Activated B cell treated with CpG ODN at 0.5 μM for 24 hours (primary cell): ENCODE measurements around the gene DUS1L. TPM values are rescaled to one million over a fixed set of nuclear protein-coding genes. Genes with fewer than 3 reads are reported as not detected.

ENCODE experiments used
- ATAC-seq: fragments of 200-7000 bp; cut with Tn5 transposase; one replicate; pipeline ENCODE4 v1.10.0; 2021; ENCODE audit warnings: low read depth, mild to moderate bottlenecking, moderate library complexity
- CTCF ChIA-PET: fragments of 350-600 bp; sonication (Branson Sonifier 250); formaldehyde crosslinking; loops from one replicate; lab custom pipeline; 2021; ENCODE audit warnings: antibody characterized with exemption; lab: Charles Lee
- POLR2A ChIA-PET: fragments of 350-600 bp; sonication (Branson Sonifier 250); formaldehyde crosslinking; loops from one replicate; lab custom pipeline; 2021; ENCODE audit warnings: antibody characterized with exemption; lab: Charles Lee
- DNase-seq: peaks from one replicate; pipeline ENCODE4 v3.0.0; 2022
- H3K27ac Mint-ChIP-seq: one replicate; pipeline ENCODE4 v1.8.0; 2020; ENCODE audit warnings: mixed read lengths
- H3K27me3 Mint-ChIP-seq: one replicate; pipeline ENCODE4 v1.8.0; 2021; ENCODE audit warnings: mixed read lengths
- H3K36me3 Mint-ChIP-seq: one replicate; pipeline ENCODE4 v1.8.0; 2021; ENCODE audit warnings: low read depth, mixed read lengths
- H3K4me1 Mint-ChIP-seq: one replicate; pipeline ENCODE4 v1.8.0; 2021; ENCODE audit warnings: mixed read lengths
- H3K4me3 Mint-ChIP-seq: one replicate; pipeline ENCODE4 v1.8.0; 2020; ENCODE audit warnings: mild to moderate bottlenecking, mixed read lengths
- H3K9me3 Mint-ChIP-seq: one replicate; pipeline ENCODE4 v1.8.0; 2020; ENCODE audit warnings: mixed read lengths
- intact Hi-C: fragments of 100-400 bp; cut with micrococcal nuclease; formaldehyde crosslinking; loops from one replicate; pipeline ENCODE4 v1.15.1; 2024
- total RNA-seq: library from RNA; stranded (reverse); gene quantifications from 2 replicates; pipeline ENCODE4 v1.2.3, GENCODE V29; 2022
- TF ChIP-seq, protein P1 (sequence below): fragments of 200-600 bp; IDR thresholded peaks from one replicate; pipeline ENCODE4 v1.8.0; 2022; ENCODE audit warnings: antibody characterized with exemption, mild to moderate bottlenecking

DUS1L gene
- total RNA-seq, 1 donor from 2014 or later, result 134 TPM

DNA sequence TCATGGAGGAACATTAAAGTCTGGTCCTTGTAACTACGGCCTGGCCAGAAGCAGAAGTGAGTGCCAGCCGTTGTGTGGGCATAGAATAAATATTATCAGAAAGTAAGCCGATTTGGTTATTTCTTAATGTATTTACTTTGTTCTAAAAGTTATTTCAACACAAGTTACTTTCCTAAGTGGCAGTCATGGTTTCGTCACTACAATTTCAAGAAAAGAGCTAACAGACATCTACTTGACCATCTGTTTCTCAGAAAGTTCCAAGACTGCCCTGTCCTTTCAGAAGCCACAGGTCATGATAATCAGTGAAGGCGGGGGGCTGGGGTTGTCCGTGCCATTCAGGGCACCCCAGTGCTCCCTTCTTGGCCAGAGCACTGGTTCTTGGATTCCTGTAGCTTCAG, 47.3 kb upstream of the DUS1L start:
- DNase-seq (no peak), ATAC-seq (no peak)
- TF ChIP-seq, protein P1, sequence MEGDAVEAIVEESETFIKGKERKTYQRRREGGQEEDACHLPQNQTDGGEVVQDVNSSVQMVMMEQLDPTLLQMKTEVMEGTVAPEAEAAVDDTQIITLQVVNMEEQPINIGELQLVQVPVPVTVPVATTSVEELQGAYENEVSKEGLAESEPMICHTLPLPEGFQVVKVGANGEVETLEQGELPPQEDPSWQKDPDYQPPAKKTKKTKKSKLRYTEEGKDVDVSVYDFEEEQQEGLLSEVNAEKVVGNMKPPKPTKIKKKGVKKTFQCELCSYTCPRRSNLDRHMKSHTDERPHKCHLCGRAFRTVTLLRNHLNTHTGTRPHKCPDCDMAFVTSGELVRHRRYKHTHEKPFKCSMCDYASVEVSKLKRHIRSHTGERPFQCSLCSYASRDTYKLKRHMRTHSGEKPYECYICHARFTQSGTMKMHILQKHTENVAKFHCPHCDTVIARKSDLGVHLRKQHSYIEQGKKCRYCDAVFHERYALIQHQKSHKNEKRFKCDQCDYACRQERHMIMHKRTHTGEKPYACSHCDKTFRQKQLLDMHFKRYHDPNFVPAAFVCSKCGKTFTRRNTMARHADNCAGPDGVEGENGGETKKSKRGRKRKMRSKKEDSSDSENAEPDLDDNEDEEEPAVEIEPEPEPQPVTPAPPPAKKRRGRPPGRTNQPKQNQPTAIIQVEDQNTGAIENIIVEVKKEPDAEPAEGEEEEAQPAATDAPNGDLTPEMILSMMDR, result no peak
- H3K36me3 Mint-ChIP-seq, result no peaks in the 10 kb centered on the region
- intact Hi-C loops, result no loop called here
- no peaks in the 10 kb centered on the region for H3K9me3 Mint-ChIP-seq
- ChIA-PET POLR2A (interaction anchor here (1.2 kb wide), 1 partner anchor 14 kb away, joined by 3 read pairs; no protein-coding TSS in a partner anchor), CTCF (no interaction called here)
- H3K4me1 Mint-ChIP-seq, result peaks cover under 1% of the 10 kb centered on the region
- H3K27ac Mint-ChIP-seq, result no peak overlapping the region
- H3K27me3 Mint-ChIP-seq, result no peaks in the 10 kb centered on the region
- H3K4me3 Mint-ChIP-seq, result no peak overlapping the region

DNA sequence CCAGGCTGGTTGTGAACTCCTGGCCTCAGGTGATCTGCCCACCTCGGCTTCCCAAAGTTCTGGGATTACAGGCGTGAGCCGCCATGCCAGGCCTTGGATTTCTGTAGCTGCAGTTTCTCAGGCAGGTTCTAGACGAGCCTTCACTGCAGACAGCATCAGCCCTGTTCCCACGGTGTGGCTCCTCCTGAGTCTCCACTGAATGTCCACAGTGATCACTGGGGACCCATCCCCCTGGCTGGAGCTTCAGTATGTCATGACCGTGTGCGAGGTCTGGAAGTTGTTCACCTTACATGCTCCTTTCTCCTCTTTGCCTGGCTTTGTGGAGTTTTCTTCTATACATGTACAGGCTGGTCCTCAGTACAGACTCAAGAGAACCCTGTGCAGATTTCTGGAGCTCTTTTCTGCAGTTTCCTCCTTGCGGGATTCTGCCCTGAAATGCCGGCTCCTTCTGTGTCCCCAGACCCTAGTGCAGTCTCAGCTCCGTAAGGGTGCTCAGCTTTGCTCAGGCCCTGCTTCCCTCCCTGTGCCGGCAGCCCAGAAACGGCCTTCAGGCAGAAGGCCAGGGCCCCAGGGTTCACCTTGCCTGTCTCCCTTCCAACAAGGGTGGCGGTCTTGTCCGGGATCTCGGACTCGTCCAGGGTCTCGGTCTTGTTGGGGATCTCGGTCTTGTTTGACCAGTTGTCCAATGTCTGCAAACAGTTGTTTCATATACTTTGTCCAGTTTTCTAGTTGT, 46.7 kb upstream of the DUS1L start:
- TF ChIP-seq, protein P1, result no peak
- CTCF ChIA-PET, result no interaction called here
- Mint-ChIP-seq H3K36me3 (no peaks in the 10 kb centered on the region), H3K4me3 (no peak overlapping the region), H3K27me3 (no peaks in the 10 kb centered on the region), H3K27ac (no peak overlapping the region), H3K9me3 (no peaks in the 10 kb centered on the region), H3K4me1 (peaks cover 6% of the 10 kb centered on the region)
- POLR2A ChIA-PET, result interaction anchor here (1.2 kb wide), 1 partner anchor 13 kb away, joined by 3 read pairs; no protein-coding TSS in a partner anchor
- no peak for DNase-seq
- intact Hi-C loops, result no loop called here
- ATAC-seq, result no peak

GRCh38 chr17:82110298-82110697, 44.7 kb upstream of the DUS1L start:
- peaks cover 27% of the 10 kb centered on the region for H3K4me1 Mint-ChIP-seq
- intact Hi-C loops, result no loop called here
- TF ChIP-seq, protein P1, result no peak
- H3K27ac Mint-ChIP-seq, result no peak overlapping the region
- no peaks in the 10 kb centered on the region for H3K9me3 Mint-ChIP-seq
- H3K27me3 Mint-ChIP-seq, result no peaks in the 10 kb centered on the region
- POLR2A ChIA-PET, result interaction anchor here (0.7 to 1.3 kb wide), 2 partner anchors 12 to 96 kb away, joined by 3 to 8 read pairs; partner anchors contain the start of gene FASN
- ATAC-seq (no peak), DNase-seq (no peak)
- no peak overlapping the region for H3K4me3 Mint-ChIP-seq
- CTCF ChIA-PET, result no interaction called here
- H3K36me3 Mint-ChIP-seq, result no peaks in the 10 kb centered on the region

DNA sequence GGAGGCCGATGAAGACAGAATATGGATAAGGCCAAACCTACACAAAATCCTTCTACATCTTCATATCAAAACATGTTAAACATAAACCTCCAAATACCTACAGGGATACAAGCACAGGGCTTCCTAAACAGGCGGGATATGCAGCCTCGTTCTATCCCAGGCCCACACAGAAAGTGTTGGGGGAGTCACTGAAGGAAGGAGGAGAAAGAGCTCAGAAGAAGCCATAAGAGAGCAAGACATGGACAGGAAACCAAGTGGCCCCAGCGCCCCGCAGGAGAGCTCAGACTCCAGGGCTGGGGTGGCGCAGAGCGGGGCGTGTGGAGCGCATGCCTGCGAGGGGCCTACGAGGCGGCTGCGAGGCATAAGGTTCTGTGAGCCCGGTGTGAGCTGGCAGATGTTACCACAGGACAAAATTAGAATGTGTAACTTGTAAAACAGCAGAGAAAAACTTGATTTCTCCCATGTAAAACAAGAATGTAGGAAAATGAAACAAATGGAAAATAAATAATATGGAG, 43.4 kb upstream of the DUS1L start:
- Mint-ChIP-seq H3K4me3 (no peak overlapping the region), H3K9me3 (no peaks in the 10 kb centered on the region), H3K27me3 (no peaks in the 10 kb centered on the region), H3K27ac (no peak overlapping the region), H3K4me1 (peaks cover 30% of the 10 kb centered on the region), H3K36me3 (no peaks in the 10 kb centered on the region)
- ChIA-PET CTCF (interaction anchor here (0.6 to 0.7 kb wide), 2 partner anchors 37 to 150 kb away, joined by 3 read pairs; no protein-coding TSS in a partner anchor), POLR2A (interaction anchor here (0.9 kb wide), 1 partner anchor 35 kb away, joined by 3 read pairs; no protein-coding TSS in a partner anchor)
- ATAC-seq (no peak), DNase-seq (no peak)
- TF ChIP-seq, protein P1, result no peak
- intact Hi-C loops, result loop anchor here (5.0 kb wide), 1 partner anchor 43 kb away; no protein-coding TSS in a partner anchor

DNA sequence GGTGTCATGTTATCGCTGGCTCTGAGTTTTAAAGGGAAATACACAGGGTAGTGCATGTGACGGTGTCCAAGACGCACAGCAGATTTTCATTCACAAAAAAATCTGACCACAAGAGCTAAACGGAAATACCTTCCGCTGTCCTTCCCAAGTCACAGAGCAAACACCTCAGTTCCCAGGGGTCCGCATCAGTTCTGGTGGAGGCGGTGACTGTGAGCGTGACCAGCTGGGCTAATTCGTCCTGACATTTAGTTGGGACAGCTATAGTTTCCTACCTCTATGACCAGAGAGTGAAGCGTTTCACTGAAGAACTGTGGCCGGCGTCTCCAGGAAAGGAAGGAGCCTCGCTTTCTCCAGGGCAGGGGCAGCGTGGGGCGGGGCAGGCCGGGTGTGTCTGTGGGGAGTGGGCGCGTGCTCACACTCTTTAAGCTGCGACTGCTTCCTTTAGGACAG, 42.9 kb upstream of the DUS1L start:
- TF ChIP-seq, protein P1, result no peak
- intact Hi-C loops, result loop anchor here (5.0 kb wide), 1 partner anchor 44 kb away; no protein-coding TSS in a partner anchor
- POLR2A ChIA-PET, result interaction anchor here (0.9 kb wide), 1 partner anchor 35 kb away, joined by 3 read pairs; no protein-coding TSS in a partner anchor
- ATAC-seq (no peak), DNase-seq (no peak)
- no peaks in the 10 kb centered on the region for H3K36me3 Mint-ChIP-seq
- CTCF ChIA-PET, result interaction anchor here (0.7 kb wide), 1 partner anchor 37 kb away, joined by 3 read pairs; no protein-coding TSS in a partner anchor
- peaks cover 30% of the 10 kb centered on the region for H3K4me1 Mint-ChIP-seq
- H3K27ac Mint-ChIP-seq, result no peak overlapping the region
- H3K4me3 Mint-ChIP-seq, result no peak overlapping the region
- no peaks in the 10 kb centered on the region for H3K9me3 Mint-ChIP-seq
- no peaks in the 10 kb centered on the region for H3K27me3 Mint-ChIP-seq
